Mesenteric fat pad (tissue), 1 donor: ENCODE data around the gene HABP4. TPM values are rescaled to one million over a fixed set of nuclear protein-coding genes. Genes with fewer than 3 reads are reported as not detected.

Source experiments
- DNase-seq: peaks from one replicate; pipeline ENCODE4 v3.0.0-alpha.2; 2020; ENCODE audit warnings: low spot score
- total RNA-seq: library from RNA; stranded (reverse); fragmentation: NEBNext Ultra II Directional; extraction: Animal tissue kit (Norgen Biotek cat#: 25700); gene quantifications from one replicate; pipeline ENCODE4 v1.2.1, GENCODE V29; 2021
- donor health status: DM: yes; HTN: yes; CAD: no.

Gene HABP4
- total RNA-seq, 1 donor from 2014 or later: 20.7 TPM

DNA sequence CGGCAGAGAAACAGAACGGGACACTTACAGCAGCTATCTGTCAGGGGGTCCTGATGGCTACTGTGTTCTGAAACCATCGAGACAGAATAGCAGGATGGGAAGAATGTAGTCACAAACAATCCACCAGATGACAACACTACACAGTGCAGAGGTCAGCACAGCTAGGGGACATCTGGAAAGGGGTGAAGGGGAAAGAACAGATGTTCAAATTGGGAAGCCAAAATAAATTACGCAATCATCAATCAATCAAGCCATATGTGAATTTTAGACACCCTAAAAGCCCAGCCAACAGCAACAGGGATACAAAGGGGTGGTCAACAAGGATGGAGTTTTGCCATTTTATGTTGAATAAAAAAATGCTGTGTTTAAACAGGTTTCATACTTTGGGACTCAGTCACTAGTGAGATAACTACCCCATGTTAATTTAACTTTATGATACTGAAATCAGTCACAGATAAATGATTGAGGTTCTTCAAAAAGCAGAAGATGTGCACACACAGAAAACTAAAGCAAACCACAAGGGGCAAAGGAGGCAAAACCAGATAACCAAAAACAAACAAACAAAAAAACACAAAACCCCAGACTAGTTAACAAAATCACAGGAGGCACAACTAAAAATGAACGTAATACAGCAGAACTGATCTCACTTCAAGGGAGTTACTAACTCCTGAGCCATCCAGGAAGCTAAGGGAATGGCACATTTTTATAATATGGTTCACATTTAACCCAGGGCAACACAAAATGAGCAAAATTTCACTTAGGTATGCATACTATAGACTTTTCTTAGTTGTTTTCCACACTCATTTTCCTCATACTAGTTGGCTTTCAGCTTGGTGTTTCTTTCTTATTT lies 65.9 kb downstream of the HABP4 start:
- DNase-seq: no peak

DNA sequence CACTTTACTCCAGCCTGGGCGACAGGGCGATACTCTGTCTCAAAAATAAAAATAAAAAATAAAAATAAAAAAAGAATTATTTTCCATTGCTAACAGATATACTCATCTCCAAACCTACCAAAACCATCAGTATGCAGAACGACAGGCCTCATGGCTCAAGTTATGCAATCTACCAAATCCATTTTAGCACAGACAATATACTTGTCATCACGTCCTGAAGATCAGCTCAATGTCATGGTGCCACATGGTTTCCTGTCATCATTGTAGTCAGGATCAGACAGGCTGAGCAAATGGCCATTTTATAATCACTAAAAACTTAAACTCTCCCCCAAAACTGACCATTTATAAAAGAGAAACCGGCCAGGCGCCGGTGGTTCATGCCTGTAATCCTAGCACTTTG lies 69.1 kb downstream of the HABP4 start:
- no peak for DNase-seq

GRCh38 chr9:96519787-96520186 lies 69.8 kb downstream of the HABP4 start:
- no peak for DNase-seq

GRCh38 chr9:96522366-96522765 lies 72.4 kb downstream of the HABP4 start:
- no peak for DNase-seq

- DNase-seq: no peak
These were observed 73.4 kb downstream of the HABP4 start for GRCh38 chr9:96523374-96523773.

DNA sequence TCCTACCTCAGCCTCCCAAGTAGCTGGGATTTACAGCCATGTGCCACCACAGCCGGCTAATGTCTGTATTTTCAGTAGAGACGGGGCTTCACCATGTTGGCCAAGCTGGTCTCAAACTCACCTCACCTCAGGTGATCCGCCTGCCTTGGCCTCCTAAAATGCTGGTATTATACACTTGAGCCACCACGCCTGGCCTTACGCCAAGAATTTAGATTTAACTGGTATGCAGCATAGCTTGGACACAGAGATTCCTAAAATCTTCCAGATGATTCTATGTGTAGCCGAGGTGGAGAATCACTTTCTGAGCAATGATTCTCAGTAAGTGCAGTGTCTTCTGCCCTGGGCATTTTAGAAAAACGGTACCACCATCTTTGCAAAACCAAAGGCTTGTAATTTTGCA lies 74.1 kb downstream of the HABP4 start:
- DNase-seq: no peak

- DNase-seq: no peak
These were observed 74.8 kb downstream of the HABP4 start for GRCh38 chr9:96524764-96525163.

DNA sequence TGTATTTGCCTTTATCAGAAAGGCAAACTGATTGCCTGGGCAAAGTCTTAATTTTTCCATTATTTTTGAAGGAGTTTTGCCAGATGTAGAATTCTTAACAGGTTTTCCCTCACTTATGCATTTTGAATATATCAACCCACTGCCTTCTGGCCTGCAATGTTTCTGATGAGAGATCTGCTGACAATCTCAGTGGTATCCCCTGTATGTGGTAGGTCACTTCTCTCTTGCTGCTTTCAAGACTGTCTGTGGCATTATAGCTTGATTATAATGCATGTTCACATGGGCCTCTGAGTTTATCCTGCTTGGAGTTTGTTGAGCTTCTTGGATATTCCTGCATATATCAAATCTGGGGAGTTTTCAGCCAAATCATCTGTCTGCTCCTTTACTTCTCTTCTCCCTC lies 82.2 kb downstream of the HABP4 start:
- no peak for DNase-seq

DNA sequence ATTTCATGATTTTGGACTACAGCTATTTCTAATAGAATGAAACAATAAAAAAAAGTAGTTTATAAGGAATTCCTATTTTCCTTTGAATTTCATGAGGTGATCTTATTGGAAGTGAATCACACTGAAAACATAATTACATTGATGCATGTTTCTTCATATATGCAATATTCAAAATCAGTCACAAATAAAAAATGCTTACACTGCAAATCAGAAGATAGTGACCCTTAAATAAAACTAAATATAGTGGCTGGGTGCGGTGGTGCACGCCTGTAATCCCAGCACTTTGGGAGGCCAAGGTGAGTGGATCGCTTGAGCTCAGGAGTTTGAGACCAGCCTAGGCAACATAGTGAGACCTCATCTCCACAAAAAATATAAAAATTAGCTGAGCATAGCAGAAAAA lies 90.1 kb downstream of the HABP4 start:
- DNase-seq: no peak

Other genes starting within 250 kb of the HABP4 start
- 1.1 TPM for gene HSD17B3, start 148.0 kb upstream of the HABP4 start, total RNA-seq
- 17.0 TPM for gene SLC35D2, start 66.5 kb upstream of the HABP4 start, total RNA-seq
- 0.71 TPM for gene ZNF367, start 31.8 kb upstream of the HABP4 start, total RNA-seq
- gene CDC14B, start 169.7 kb downstream of the HABP4 start, total RNA-seq: 37.4 TPM
- gene PRXL2C, start 205.1 kb downstream of the HABP4 start, total RNA-seq: 37.0 TPM